ENCODE measurements around the gene ARHGEF4. TPM values are rescaled to one million over a fixed set of nuclear protein-coding genes. Genes with fewer than 3 reads are reported as not detected.

The ARHGEF4 gene
- total RNA-seq, 1 experiment from 2014 or later: 0.80 TPM

DNA sequence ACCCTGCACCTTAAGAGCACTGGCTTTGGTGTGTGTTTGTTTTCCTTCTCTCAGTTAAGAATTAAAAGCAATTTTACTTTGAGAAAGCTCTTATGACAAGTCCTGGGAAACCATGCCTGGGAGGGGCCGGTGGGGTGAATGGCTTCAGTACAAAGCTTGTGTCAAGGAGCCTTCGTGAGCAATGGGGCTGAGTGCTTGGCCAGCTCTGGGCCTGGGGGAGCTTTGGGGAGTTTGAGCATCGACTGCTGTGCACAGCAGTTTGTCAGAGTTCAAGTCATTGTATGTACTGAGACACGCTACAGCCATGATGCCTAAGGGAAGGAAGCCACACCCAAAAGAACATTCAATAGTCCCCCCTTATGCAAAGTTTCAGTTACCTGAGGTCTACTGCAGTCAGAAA, 75.8 kb downstream of the ARHGEF4 start:
- BruUV-seq (replicated peaks): no TSS peak

DNA sequence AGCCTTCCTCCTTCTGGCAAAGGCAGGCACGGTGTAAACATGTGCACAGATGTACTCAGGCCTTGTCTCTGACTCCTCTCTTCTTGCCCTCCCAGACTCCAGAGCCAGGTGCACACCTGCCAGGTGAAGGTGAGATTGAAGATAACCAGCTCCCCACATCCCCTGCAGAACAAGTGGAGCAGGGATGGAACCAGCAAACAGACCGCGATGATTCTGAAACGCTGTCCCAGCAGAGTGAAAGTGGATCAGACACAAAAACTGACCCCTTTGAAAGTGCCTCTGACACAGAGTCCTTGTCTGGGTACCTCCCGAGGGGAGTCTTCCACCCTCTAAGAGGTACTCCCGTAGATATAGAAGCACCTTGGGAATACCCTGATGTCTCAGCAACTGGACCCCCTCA, 77.2 kb downstream of the ARHGEF4 start:
- TF ChIP-seq, protein P1, sequence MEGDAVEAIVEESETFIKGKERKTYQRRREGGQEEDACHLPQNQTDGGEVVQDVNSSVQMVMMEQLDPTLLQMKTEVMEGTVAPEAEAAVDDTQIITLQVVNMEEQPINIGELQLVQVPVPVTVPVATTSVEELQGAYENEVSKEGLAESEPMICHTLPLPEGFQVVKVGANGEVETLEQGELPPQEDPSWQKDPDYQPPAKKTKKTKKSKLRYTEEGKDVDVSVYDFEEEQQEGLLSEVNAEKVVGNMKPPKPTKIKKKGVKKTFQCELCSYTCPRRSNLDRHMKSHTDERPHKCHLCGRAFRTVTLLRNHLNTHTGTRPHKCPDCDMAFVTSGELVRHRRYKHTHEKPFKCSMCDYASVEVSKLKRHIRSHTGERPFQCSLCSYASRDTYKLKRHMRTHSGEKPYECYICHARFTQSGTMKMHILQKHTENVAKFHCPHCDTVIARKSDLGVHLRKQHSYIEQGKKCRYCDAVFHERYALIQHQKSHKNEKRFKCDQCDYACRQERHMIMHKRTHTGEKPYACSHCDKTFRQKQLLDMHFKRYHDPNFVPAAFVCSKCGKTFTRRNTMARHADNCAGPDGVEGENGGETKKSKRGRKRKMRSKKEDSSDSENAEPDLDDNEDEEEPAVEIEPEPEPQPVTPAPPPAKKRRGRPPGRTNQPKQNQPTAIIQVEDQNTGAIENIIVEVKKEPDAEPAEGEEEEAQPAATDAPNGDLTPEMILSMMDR (IDR thresholded peaks at IDR 0.05): no peak
- ChIA-PET POLR2A (no interaction called here), CTCF (no interaction called here)
- no peaks in the 10 kb centered on the region for H3K27me3 ChIP-seq (ENCODE audit: control insufficient read depth, insufficient read depth, low read length)
- intact Hi-C loops (cut with micrococcal nuclease; ENCODE audit: unreplicated experiment): no loop called here
- no peaks in the 10 kb centered on the region for H3K9me3 ChIP-seq (ENCODE audit: control insufficient read depth, insufficient read depth, low read depth, low read length)
- H3K27ac ChIP-seq (ENCODE audit: low read length): no peak overlapping the region
- no peaks in the 10 kb centered on the region for H3K36me3 ChIP-seq (ENCODE audit: control insufficient read depth, insufficient read depth, low read length)
- DNase-seq (ENCODE audit: low read depth, low spot score) (no peak), ATAC-seq (no peak)
- no peak overlapping the region for H3K4me3 ChIP-seq (ENCODE audit: low read depth in 2 of 2, low read length in 2 of 2)
- in situ Hi-C loops (cut with HindIII; ENCODE audit: low pct_unique_long_range_greater_than_20kb, low sequenced_read_pairs): no loop called here
- no peaks in the 10 kb centered on the region for H3K4me1 ChIP-seq (ENCODE audit: control insufficient read depth, insufficient read depth, low read length)
- no TSS peak for BruUV-seq (replicated peaks)

More for the DNA sequence above, 75.8 kb downstream of the ARHGEF4 start:
- intact Hi-C loops (cut with micrococcal nuclease; ENCODE audit: unreplicated experiment) (no loop called here), in situ Hi-C loops (cut with HindIII; ENCODE audit: low pct_unique_long_range_greater_than_20kb, low sequenced_read_pairs) (no loop called here)
- TF ChIP-seq SIN3A (IDR thresholded peaks at IDR 0.05; ENCODE audit: borderline replicate concordance, insufficient read depth, low read depth, low read length) (no peak), POLR2AphosphoS5 (IDR thresholded peaks at IDR 0.05; ENCODE audit: low read depth, low read length) (no peak), TCF7L2 (IDR thresholded peaks at IDR 0.05; ENCODE audit: low read depth, low read length) (no peak)
- TF ChIP-seq, protein P2, sequence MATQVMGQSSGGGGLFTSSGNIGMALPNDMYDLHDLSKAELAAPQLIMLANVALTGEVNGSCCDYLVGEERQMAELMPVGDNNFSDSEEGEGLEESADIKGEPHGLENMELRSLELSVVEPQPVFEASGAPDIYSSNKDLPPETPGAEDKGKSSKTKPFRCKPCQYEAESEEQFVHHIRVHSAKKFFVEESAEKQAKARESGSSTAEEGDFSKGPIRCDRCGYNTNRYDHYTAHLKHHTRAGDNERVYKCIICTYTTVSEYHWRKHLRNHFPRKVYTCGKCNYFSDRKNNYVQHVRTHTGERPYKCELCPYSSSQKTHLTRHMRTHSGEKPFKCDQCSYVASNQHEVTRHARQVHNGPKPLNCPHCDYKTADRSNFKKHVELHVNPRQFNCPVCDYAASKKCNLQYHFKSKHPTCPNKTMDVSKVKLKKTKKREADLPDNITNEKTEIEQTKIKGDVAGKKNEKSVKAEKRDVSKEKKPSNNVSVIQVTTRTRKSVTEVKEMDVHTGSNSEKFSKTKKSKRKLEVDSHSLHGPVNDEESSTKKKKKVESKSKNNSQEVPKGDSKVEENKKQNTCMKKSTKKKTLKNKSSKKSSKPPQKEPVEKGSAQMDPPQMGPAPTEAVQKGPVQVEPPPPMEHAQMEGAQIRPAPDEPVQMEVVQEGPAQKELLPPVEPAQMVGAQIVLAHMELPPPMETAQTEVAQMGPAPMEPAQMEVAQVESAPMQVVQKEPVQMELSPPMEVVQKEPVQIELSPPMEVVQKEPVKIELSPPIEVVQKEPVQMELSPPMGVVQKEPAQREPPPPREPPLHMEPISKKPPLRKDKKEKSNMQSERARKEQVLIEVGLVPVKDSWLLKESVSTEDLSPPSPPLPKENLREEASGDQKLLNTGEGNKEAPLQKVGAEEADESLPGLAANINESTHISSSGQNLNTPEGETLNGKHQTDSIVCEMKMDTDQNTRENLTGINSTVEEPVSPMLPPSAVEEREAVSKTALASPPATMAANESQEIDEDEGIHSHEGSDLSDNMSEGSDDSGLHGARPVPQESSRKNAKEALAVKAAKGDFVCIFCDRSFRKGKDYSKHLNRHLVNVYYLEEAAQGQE (IDR thresholded peaks at IDR 0.05; ENCODE audit: insufficient read depth in 1 of 2, low read depth in 2 of 2, low read length in 1 of 2): no peak
- TF ChIP-seq, protein P1 (IDR thresholded peaks at IDR 0.05): no peak
- H3K36me3 ChIP-seq (ENCODE audit: control insufficient read depth, insufficient read depth, low read length): no peaks in the 10 kb centered on the region
- no peak overlapping the region for H3K4me3 ChIP-seq (ENCODE audit: low read depth in 2 of 2, low read length in 2 of 2)
- DNase-seq (ENCODE audit: low read depth, low spot score) (no peak), ATAC-seq (no peak)
- H3K4me1 ChIP-seq (ENCODE audit: control insufficient read depth, insufficient read depth, low read length): no peaks in the 10 kb centered on the region
- no peaks in the 10 kb centered on the region for H3K27me3 ChIP-seq (ENCODE audit: control insufficient read depth, insufficient read depth, low read length)
- H3K27ac ChIP-seq (ENCODE audit: low read length): no peak overlapping the region
- POLR2A ChIA-PET: no interaction called here
- CTCF ChIA-PET: no interaction called here
- H3K9me3 ChIP-seq (ENCODE audit: control insufficient read depth, insufficient read depth, low read depth, low read length): no peaks in the 10 kb centered on the region

DNA sequence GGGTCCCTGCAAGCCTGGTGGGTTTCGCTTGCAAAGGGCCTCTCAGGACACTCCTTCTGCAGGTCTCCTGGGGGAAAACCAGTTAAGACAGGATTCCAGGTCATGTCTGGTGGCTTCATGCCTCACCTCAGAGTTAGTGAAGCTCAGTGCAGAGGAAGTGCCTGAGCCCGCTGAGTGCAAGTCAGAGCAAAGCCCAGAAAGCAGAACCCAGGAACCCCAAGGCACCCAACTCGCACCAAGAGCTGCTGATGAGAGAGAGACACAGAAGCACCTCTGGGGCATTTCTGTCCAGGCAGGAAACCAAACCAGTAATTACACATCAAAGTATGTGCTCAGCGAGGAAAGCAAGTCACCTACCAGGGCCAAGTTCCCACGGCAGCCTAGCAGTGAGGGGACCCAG, 78.4 kb downstream of the ARHGEF4 start:
- TF ChIP-seq POLR2AphosphoS5 (IDR thresholded peaks at IDR 0.05; ENCODE audit: low read depth, low read length) (no peak), TCF7L2 (IDR thresholded peaks at IDR 0.05; ENCODE audit: low read depth, low read length) (no peak)
- TF ChIP-seq, protein P1 (IDR thresholded peaks at IDR 0.05): no peak
- intact Hi-C loops (cut with micrococcal nuclease; ENCODE audit: unreplicated experiment): no loop called here
- ChIA-PET CTCF (no interaction called here), POLR2A (no interaction called here)
- DNase-seq (ENCODE audit: low read depth, low spot score) (no peak), ATAC-seq (no peak)
- Histone ChIP-seq H3K4me1 (ENCODE audit: control insufficient read depth, insufficient read depth, low read length) (no peaks in the 10 kb centered on the region), H3K27me3 (ENCODE audit: control insufficient read depth, insufficient read depth, low read length) (no peaks in the 10 kb centered on the region), H3K9me3 (ENCODE audit: control insufficient read depth, insufficient read depth, low read depth, low read length) (no peaks in the 10 kb centered on the region), H3K4me3 (ENCODE audit: low read depth in 2 of 2, low read length in 2 of 2) (no peak overlapping the region), H3K27ac (ENCODE audit: low read length) (no peak overlapping the region), H3K36me3 (ENCODE audit: control insufficient read depth, insufficient read depth, low read length) (no peaks in the 10 kb centered on the region)
- BruUV-seq (replicated peaks): no TSS peak
- in situ Hi-C loops (cut with HindIII; ENCODE audit: low pct_unique_long_range_greater_than_20kb, low sequenced_read_pairs): no loop called here
